HL-60 (cell line): Measurements from ENCODE around the gene TEX38.
"Not testable (repeated sequence)": the region's sequence is repeated elsewhere in the genome, so short reads cannot be mapped to it uniquely, and the experiment has no call there.

ENCODE experiments used
- DNase-seq, 2 experiments: peaks; one replicate each; pipeline ENCODE4 v3.0.0-alpha.2; 2010 to 2020; ENCODE audit warnings: low read depth in 1 of 2, low spot score in 1 of 2
- H3K27ac ChIP-seq: fragments of 250-450 bp; sonication (Bioruptor Pico); replicated peaks from 2 replicates; pipeline ENCODE4 v1.5.1; 2020; ENCODE audit warnings: mild to moderate bottlenecking, moderate library complexity
- H3K27me3 ChIP-seq: fragments of 250-450 bp; sonication (Bioruptor Pico); 2 replicates; pipeline ENCODE4 v1.5.1; 2021; ENCODE audit warnings: mild to moderate bottlenecking, moderate library complexity; ENCODE audit not compliant: insufficient read depth, poor library complexity, severe bottlenecking
- H3K4me3 ChIP-seq: replicated peaks from 2 replicates; pipeline ENCODE4 v1.5.1; 2011; ENCODE audit warnings: mild to moderate bottlenecking, control low read depth, low read length; ENCODE audit not compliant: insufficient read depth
- CTCF ChIP-seq: IDR thresholded peaks from one replicate; pipeline ENCODE4 v1.5.1; 2011; ENCODE audit warnings: low read length, control low read depth, inconsistent platforms; ENCODE audit not compliant: insufficient read depth
- GABPA ChIP-seq: IDR thresholded peaks from 2 replicates; pipeline ENCODE4 v1.6.1; 2012; ENCODE audit warnings: low read depth
- POLR2AphosphoS5 ChIP-seq: IDR thresholded peaks from 2 replicates; pipeline ENCODE4 v1.6.1; 2012; ENCODE audit warnings: low read depth
- REST ChIP-seq: IDR thresholded peaks from 2 replicates; pipeline ENCODE4 v1.6.1; 2012; ENCODE audit warnings: low read depth; ENCODE audit not compliant: insufficient replicate concordance
- SPI1 ChIP-seq: IDR thresholded peaks from 2 replicates; pipeline ENCODE4 v1.6.1; 2012; ENCODE audit warnings: low read depth, mild to moderate bottlenecking, borderline replicate concordance

Gene TEX38

GRCh38 chr1:46647611-46648010 lies 24.0 kb upstream of the TEX38 start:
- Histone ChIP-seq H3K27me3 (no peaks in the 10 kb centered on the region), H3K4me3 (no peak overlapping the region), H3K27ac (no peak overlapping the region)
- DNase-seq: no peak
- TF ChIP-seq CTCF (no peak), GABPA (no peak), POLR2AphosphoS5 (no peak), REST (no peak), SPI1 (no peak)

GRCh38 chr1:46649764-46650163 lies 21.9 kb upstream of the TEX38 start:
- no peak for DNase-seq
- no peak for TF ChIP-seq GABPA
- no peak for TF ChIP-seq CTCF
- no peak for TF ChIP-seq REST
- TF ChIP-seq POLR2AphosphoS5: no peak
- TF ChIP-seq SPI1: no peak
- Histone ChIP-seq H3K27me3 (no peaks in the 10 kb centered on the region), H3K27ac (no peak overlapping the region), H3K4me3 (no peak overlapping the region)

- Histone ChIP-seq H3K4me3 (no peak overlapping the region), H3K27me3 (no peaks in the 10 kb centered on the region), H3K27ac (no peak overlapping the region)
- no peak for DNase-seq
- TF ChIP-seq REST: no peak
- no peak for TF ChIP-seq POLR2AphosphoS5
- no peak for TF ChIP-seq SPI1
These were observed 21.2 kb upstream of the TEX38 start for GRCh38 chr1:46650491-46650890.

GRCh38 chr1:46651152-46651551 lies 20.5 kb upstream of the TEX38 start:
- not testable (repeated sequence) for H3K27me3 ChIP-seq, DNase-seq, H3K27ac ChIP-seq, H3K4me3 ChIP-seq
